ENCODE results near the gene SLC8A1. TPM values are rescaled to one million over a fixed set of nuclear protein-coding genes. Genes with fewer than 3 reads are reported as not detected.

The SLC8A1 gene
- total and polyA plus RNA-seq, 2 donors (not counting 1 experiment from before 2014, with no cell fraction given): 17.4 to 109 TPM

- no peaks in the 10 kb centered on the region for H3K36me3 ChIP-seq (ENCODE audit: control insufficient read depth, insufficient read depth, low read length)
- no peak overlapping the region for H3K9ac ChIP-seq (ENCODE audit: insufficient read depth, low read length)
- DNase-seq (ENCODE audit: low read depth in 2 of 2): peak; percentile 76 to 90
- H3K4me3 ChIP-seq (replicated peaks in 1 of 4; ENCODE audit: control extremely low read depth in 1 of 4, insufficient read depth in 1 of 4, low read depth in 3 of 4, low read length in 4 of 4): no peak overlapping the region
- no peaks in the 10 kb centered on the region for H3K79me2 ChIP-seq (ENCODE audit: control insufficient read depth, insufficient read depth, low read length)
- peaks cover 18% of the 10 kb centered on the region for H3K4me1 ChIP-seq (ENCODE audit: control insufficient read depth, extremely low read depth, insufficient read depth, low read length)
- peak overlapping the region; percentile 41 for H3K4me2 ChIP-seq (ENCODE audit: extremely low read depth, insufficient read depth, low read length)
- H3K9me3 ChIP-seq (ENCODE audit: control insufficient read depth, insufficient read depth, low read depth, low read length): no peaks in the 10 kb centered on the region
- peak overlapping the region; percentile 43 for H3K27ac ChIP-seq (ENCODE audit: insufficient read depth, low read length)
- no peak overlapping the region for H2AFZ ChIP-seq (ENCODE audit: low read length)
- TF ChIP-seq, protein P1, sequence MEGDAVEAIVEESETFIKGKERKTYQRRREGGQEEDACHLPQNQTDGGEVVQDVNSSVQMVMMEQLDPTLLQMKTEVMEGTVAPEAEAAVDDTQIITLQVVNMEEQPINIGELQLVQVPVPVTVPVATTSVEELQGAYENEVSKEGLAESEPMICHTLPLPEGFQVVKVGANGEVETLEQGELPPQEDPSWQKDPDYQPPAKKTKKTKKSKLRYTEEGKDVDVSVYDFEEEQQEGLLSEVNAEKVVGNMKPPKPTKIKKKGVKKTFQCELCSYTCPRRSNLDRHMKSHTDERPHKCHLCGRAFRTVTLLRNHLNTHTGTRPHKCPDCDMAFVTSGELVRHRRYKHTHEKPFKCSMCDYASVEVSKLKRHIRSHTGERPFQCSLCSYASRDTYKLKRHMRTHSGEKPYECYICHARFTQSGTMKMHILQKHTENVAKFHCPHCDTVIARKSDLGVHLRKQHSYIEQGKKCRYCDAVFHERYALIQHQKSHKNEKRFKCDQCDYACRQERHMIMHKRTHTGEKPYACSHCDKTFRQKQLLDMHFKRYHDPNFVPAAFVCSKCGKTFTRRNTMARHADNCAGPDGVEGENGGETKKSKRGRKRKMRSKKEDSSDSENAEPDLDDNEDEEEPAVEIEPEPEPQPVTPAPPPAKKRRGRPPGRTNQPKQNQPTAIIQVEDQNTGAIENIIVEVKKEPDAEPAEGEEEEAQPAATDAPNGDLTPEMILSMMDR (conservative IDR thresholded peaks at IDR 0.05 in 1 of 2, IDR thresholded peaks at IDR 0.05 in 1 of 2; ENCODE audit: low read depth in 1 of 2, low read length in 2 of 2): no peak
- TF ChIP-seq EZH2 (IDR thresholded peaks at IDR 0.05; ENCODE audit: low read length, missing control alignments): no peak
- no peaks in the 10 kb centered on the region for H3K27me3 ChIP-seq (ENCODE audit: control insufficient read depth, insufficient read depth, low read length)
- no peaks in the 10 kb centered on the region for H4K20me1 ChIP-seq (ENCODE audit: control insufficient read depth, extremely low read depth, insufficient read depth, low read length)
Measured at GRCh38 chr2:40105593-40105992, 346.3 kb downstream of the SLC8A1 start.

DNA sequence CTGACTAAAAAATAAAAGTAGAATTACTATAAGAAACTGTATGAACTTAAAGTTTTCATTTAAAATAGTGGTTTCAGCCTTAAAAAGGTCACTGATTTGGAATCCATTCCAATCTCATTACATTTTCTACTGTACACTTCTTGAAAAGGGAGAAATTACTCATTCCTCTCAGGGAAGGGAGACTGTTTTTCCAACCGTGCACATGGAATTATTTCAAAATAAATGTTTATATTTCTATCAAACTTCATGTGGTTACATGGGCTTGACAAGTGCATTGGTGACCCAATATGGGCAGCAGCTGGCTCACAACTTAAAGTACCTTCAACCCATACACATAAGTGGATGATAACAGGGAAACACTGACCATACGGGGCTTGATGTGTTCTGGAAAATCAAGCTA is 348.3 kb downstream of the SLC8A1 start:
- H2AFZ ChIP-seq (ENCODE audit: low read length): no peak overlapping the region
- peak overlapping the region; percentile 70 for H3K4me2 ChIP-seq (ENCODE audit: extremely low read depth, insufficient read depth, low read length)
- no peaks in the 10 kb centered on the region for H3K9me3 ChIP-seq (ENCODE audit: control insufficient read depth, insufficient read depth, low read depth, low read length)
- peak overlapping the region in 1 of 4 experiments; percentile 10 for H3K4me3 ChIP-seq (replicated peaks in 1 of 4; ENCODE audit: control extremely low read depth in 1 of 4, insufficient read depth in 1 of 4, low read depth in 3 of 4, low read length in 4 of 4)
- H3K9ac ChIP-seq (ENCODE audit: insufficient read depth, low read length): no peak overlapping the region
- no peaks in the 10 kb centered on the region for H3K27me3 ChIP-seq (ENCODE audit: control insufficient read depth, insufficient read depth, low read length)
- no peak for TF ChIP-seq EZH2 (IDR thresholded peaks at IDR 0.05; ENCODE audit: low read length, missing control alignments)
- TF ChIP-seq, protein P1 (conservative IDR thresholded peaks at IDR 0.05 in 1 of 2, IDR thresholded peaks at IDR 0.05 in 1 of 2; ENCODE audit: low read depth in 1 of 2, low read length in 2 of 2): no peak
- H3K27ac ChIP-seq (ENCODE audit: insufficient read depth, low read length): peak overlapping the region; percentile 76
- peaks cover 22% of the 10 kb centered on the region for H3K4me1 ChIP-seq (ENCODE audit: control insufficient read depth, extremely low read depth, insufficient read depth, low read length)
- DNase-seq (ENCODE audit: low read depth in 2 of 2): peak; percentile 91 to 93
- H3K36me3 ChIP-seq (ENCODE audit: control insufficient read depth, insufficient read depth, low read length): no peaks in the 10 kb centered on the region
- no peaks in the 10 kb centered on the region for H4K20me1 ChIP-seq (ENCODE audit: control insufficient read depth, extremely low read depth, insufficient read depth, low read length)
- H3K79me2 ChIP-seq (ENCODE audit: control insufficient read depth, insufficient read depth, low read length): no peaks in the 10 kb centered on the region

DNA sequence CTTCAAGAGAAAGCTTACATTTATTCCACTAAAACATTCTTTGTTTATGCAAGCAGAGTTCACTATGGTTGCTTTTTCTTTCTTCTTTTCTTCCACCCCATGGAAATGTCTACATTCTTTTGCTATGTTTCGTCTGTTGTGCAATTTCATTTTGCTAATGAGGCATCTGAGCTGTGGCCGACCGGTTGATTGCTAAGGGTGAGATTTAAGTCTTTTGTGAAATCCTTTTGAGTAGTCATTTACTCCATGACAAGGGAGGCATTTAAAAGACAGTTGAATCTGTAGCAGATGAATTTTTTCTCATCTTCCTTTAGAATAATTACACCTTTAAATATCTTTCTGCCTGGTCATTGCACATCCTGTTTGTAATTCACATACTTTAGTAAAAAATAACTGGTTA is 348.7 kb downstream of the SLC8A1 start:
- Histone ChIP-seq H3K36me3 (ENCODE audit: control insufficient read depth, insufficient read depth, low read length) (no peaks in the 10 kb centered on the region), H3K27ac (ENCODE audit: insufficient read depth, low read length) (peak overlapping the region; percentile 76), H3K9me3 (ENCODE audit: control insufficient read depth, insufficient read depth, low read depth, low read length) (no peaks in the 10 kb centered on the region), H2AFZ (ENCODE audit: low read length) (no peak overlapping the region), H3K4me3 (replicated peaks in 1 of 4; ENCODE audit: control extremely low read depth in 1 of 4, insufficient read depth in 1 of 4, low read depth in 3 of 4, low read length in 4 of 4) (peak overlapping the region in 2 of 4 experiments; percentile 10 to 20), H3K4me2 (ENCODE audit: extremely low read depth, insufficient read depth, low read length) (peak overlapping the region; percentile 70), H3K27me3 (ENCODE audit: control insufficient read depth, insufficient read depth, low read length) (no peaks in the 10 kb centered on the region), H3K79me2 (ENCODE audit: control insufficient read depth, insufficient read depth, low read length) (no peaks in the 10 kb centered on the region), H4K20me1 (ENCODE audit: control insufficient read depth, extremely low read depth, insufficient read depth, low read length) (no peaks in the 10 kb centered on the region), H3K9ac (ENCODE audit: insufficient read depth, low read length) (no peak overlapping the region), H3K4me1 (ENCODE audit: control insufficient read depth, extremely low read depth, insufficient read depth, low read length) (peaks cover 25% of the 10 kb centered on the region)
- TF ChIP-seq, protein P1 (conservative IDR thresholded peaks at IDR 0.05 in 1 of 2, IDR thresholded peaks at IDR 0.05 in 1 of 2; ENCODE audit: low read depth in 1 of 2, low read length in 2 of 2): no peak
- TF ChIP-seq EZH2 (IDR thresholded peaks at IDR 0.05; ENCODE audit: low read length, missing control alignments): no peak
- peak; percentile 86 to 90 for DNase-seq (ENCODE audit: low read depth in 2 of 2)
